HG03196 (cell line): ENCODE data around the gene KCNK2.

Experiments
- ATAC-seq: cut with Tn5 transposase; IDR thresholded peaks from one replicate; pipeline ENCODE4 v1.9.1; 2021; ENCODE audit not compliant: unreplicated experiment

Gene KCNK2, protein sequence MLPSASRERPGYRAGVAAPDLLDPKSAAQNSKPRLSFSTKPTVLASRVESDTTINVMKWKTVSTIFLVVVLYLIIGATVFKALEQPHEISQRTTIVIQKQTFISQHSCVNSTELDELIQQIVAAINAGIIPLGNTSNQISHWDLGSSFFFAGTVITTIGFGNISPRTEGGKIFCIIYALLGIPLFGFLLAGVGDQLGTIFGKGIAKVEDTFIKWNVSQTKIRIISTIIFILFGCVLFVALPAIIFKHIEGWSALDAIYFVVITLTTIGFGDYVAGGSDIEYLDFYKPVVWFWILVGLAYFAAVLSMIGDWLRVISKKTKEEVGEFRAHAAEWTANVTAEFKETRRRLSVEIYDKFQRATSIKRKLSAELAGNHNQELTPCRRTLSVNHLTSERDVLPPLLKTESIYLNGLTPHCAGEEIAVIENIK

DNA sequence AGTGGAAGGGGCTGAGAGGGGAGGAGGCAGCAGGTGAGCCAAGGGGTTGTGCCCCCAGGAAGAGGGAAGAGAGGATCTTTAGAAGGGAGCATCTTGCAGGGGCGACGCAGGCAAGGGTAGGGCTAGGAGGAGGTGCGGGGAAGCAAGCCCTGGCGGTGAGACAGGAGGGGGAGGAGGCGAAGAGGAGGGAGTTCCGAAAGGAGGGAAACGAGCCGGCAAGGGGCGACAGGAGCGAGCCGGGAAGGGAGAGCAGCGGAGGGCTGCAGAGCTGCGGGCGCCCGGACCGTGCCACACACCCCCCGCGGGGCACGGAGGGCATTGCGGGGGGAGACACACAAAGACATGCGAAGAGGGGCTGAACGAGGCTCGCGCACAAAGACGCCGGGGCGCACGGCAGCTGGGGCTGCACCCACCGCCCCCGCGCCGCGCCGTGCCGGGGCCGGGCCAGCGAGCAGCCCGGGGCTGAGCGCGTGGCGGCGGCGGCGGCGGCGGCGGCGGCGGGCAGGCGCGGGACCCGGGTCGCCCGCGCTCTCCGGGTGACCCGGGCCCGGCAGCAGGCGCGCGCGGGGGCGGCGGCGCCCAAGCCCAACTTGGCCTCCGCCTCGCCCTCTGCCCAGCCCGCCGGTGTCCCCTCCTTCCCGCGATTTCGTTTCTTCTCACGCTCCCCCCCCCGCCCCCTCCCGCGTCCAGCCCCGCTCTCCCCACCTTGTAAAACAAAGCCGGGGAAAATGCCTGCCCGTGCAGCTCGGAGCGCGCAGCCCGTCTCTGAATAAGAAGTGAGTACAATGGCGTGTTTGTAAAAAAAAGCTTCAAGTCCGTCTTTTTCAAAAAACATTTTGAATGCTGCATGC is at the start of gene KCNK2:
KCNK2 (plus strand) TSS at position 206 of the 851 bp plus-strand sequence. CDS start 649 bp downstream, outside the sequence.
- no peak for ATAC-seq

DNA sequence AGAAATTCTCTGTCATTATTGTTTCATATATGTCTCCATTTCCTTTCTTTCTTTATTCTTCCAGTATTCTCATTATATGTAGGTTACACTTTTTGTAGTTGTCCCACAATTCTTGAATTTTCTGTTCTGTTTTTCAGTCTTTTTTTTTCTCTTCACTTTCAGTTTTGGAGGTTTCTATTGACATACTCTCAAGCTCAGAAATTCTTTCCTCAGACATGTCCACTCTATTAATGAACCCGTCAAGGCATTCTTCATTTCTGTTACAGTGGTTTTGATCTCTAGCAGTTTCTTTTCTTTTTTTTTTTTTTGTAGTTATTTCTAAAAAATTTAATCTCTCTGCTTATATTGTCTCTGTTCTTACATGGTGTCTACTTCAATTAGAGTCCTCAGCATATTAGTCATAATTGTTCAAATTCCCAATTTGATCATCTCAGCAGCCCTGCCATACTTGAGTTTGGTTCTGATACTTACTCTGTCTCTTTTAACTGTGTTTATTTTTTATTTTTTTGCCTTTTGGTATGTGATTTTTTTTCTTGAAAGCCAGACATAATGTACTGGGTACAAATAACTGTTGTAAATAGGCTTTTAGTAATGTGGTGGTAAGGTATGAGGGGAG is 49.5 kb upstream of the KCNK2 start:
- ATAC-seq = no peak

DNA sequence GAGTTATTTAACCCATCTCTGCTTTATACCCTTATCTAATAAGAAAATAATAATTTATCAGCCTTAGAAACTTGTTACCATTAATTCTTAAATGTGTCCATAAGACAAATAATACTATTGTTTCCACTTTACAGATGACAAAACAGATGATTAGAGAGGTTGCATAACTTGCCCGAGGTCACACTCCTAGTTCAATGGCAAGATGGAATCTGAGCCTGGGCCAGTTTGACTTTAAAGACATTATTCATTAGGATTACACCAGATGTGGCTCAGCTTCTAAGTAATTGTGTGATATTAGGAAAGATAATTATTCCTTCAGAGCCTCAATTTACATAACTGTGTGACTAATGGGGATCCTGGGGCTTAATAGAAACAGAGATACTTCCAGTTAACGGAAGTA is 42.3 kb upstream of the KCNK2 start:
- no peak for ATAC-seq

DNA sequence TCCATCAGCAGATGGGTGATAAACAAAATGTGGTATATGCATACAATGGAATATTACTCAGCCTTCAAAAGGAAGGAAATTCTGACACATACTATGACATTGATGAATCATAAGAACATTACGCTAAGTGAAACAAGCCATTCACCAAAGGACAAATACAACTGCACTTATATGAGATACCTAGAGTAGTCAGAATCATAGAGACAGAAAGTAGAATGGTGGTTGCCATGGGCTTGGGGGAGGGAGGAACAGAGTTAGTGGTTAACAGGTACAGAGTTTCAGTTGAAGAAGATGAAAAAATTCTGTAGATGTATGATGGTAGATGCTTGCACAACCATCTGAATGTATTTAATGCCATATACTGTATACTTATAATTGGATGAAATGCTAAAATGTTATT is 39.1 kb upstream of the KCNK2 start:
- ATAC-seq = no peak

DNA sequence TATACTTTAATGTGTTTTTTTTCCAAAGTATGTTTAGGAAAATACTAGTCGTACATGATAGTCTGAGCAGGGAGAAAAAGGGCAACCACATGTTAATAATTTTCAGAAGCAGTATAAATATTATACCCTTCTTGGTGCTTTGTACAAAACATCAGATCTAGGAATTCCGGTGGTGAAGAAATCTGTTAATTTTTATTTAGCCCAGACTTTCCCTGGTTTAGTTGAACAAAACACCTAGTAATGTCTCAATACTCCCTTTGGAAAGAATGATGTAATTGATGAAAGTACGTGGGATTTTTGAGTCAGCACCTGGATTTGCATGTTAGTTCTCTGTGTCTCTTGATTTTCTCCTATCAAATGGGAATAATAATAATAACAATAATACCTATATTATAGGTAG is 38.4 kb upstream of the KCNK2 start:
- no peak for ATAC-seq

DNA sequence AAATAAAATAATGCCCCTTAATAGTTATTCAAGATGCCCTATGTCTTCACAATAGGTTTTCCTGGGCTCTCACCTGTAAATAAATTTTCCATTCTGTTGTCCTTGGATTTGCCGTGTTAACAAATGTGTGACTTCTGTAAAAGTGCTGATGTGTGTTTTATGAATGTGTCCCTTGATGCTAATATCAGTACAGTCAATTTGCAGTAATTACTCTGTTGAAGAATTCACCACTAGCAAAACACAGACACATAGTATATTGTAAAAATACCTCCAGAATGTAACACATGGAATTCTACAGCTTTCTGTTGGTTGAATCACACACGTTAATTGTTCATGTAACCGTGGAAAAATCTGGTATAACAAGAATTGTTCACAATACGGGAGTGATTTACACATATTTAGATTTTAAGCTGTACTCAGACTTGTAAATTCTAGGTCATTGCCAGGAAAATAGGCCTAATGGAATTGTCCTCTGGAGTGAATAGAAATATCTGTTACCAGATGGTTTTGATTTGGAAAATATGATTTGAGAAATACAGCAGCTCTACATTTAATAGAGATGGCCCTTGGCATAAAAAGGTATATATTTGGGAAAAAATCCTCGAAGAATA is 36.7 kb upstream of the KCNK2 start:
- ATAC-seq = no peak

DNA sequence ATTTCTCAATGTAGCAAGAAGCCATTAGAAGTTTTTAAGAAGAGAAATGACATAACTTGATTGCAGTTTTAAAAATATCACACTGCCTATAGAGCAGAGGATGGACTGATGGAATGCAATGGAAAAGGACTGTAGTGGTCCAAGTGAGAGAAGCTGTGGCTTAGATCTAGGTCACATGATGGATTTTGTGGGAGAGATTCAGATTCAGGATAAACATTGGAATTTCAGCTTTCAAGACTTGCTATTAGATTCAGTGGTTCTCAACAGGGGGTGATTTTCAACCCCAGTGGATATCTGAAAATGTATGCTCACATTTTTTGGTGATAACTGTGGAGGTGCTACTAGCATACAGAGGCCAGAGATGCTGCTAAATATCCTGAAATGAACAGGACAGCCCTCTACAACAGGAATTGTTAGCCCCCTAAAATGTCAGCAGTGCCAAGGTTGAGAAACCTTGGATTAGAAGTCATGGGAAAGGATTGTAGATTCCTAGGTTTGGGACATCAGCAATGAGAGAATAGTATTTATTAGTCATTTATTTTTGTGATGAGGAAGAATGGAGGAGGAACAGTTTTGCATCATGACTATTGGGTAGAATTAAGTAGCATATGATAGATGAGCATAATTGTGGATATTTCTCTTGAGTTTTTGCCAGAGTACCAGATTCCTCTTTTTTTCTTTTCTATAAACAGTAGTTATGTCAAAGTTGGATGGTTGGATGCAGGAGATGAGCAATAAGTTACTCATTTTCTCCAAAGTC is 30.1 kb upstream of the KCNK2 start:
- no peak for ATAC-seq

DNA sequence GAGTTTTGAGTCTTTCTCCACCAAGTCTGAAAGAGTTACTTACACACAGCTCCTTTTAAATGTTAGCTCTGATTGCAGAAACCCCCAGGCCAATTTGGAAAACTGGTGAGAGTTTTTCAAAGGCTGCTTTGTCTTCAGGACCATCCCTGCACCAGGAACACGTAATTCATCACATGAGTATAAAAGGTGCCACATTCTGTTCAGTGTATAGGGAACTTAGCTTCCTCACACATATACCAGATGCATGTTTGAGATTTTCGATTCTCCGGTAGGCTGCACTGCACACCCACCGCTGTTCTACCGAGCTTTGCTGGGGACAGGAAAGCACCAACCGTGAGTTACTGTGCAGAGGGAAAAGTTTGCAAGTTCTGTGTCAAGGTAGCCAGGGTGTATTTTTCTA is 28.3 kb upstream of the KCNK2 start:
- no peak for ATAC-seq

DNA sequence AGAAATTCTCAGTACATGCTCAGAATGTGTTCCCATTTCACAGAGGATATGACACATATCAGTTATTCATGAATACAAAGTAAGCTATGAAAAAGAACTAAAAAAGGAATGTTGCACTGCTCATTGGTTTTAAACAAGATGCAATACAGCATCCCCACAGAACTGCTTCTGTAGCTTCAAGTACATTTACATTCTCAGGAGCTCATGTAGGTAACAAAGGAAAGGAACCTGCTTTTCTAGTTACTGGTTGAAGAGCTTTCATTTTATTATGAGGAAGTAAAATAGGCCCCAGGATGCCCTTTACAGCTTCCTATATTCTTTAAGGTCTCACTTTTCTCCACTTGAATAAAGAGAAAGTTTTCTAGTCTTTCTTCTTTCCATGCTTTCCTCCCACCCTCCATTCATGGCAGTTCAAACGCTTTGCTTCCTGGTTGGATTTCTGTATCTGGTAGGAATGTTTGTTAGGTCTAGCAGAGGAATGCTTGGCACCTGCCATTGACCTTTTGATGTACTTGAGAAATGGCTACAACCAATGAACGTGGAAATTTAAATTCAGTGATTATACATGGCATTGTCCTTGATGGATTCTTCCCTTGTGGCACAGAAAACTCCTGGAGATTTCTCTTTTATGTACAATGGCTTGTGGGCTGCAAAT is 27.1 kb upstream of the KCNK2 start:
- ATAC-seq = no peak

DNA sequence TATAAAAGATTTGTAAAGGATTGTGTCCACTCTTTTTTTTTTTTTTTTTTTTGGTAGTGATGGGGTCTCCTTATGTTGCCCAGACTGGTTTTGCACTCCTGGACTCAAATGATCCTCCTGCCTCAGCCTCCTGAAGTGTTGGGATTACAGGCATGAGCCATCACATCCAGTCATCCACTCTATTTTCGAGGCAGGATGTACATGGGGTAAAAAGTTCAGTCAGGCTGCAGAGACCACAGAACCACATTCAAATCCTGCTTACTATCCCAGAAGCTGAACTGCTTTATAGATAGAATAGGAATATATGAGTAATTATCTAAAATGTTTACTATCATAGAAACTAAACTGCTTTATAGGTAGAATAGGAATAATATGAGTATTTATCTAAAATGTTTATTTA is 26.0 kb upstream of the KCNK2 start:
- no peak for ATAC-seq

DNA sequence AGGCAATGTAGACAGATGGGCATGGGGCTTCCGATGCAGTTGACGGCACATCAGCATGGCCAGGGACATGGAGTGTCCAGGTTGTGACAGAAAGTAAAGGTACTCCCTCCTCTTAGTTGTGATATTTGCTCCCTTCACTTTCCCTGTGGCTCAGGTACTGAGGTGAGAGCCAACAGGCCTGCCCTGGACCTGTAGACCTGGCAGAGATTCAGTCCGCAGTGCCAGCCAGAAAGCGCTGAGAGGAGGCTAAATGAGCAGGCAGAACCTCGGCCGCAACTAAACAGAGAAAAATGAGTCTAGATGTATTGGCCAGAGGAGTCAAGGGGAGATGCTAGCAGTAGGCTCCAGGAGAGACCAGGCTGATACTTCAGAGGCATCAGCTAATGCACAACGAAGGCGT is 22.6 kb upstream of the KCNK2 start:
- no peak for ATAC-seq

DNA sequence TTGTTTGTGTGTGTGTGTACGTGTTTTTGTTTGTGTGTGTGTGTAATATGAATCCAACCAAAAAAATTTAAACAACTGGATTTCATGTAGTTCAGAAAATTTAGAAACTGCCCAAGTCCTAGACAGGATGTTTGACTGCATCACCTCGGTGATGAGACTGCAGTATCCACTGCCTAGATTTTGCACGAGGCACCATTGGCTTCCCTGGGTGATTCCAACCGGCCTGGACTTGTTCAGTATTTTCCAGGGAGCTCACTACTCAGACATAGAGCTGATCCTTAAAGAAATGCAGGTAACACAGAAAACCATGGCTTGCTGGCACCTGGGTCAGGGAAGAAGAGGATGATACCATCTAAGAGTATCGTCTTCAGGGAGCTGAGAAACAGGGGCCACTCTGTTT is 18.2 kb upstream of the KCNK2 start:
- no peak for ATAC-seq

DNA sequence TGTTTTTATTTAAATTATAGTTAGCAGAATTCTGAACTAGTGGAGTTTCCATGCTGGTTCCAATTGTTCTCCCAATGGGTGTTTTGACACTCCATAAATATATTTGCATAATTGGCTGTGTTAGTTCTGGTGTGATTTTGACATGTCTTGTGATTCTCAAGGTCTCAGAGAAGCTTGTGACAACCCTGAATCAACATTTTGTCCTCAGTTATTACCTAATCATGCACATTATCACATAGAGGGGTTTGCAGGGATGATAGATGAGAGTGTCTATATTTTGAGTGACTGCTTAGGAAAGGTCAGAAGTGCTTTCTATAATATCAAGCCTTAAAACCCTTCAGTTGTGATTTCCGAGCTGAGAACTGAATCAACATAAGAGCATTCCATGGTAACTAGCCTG is 11.5 kb upstream of the KCNK2 start:
- no peak for ATAC-seq

DNA sequence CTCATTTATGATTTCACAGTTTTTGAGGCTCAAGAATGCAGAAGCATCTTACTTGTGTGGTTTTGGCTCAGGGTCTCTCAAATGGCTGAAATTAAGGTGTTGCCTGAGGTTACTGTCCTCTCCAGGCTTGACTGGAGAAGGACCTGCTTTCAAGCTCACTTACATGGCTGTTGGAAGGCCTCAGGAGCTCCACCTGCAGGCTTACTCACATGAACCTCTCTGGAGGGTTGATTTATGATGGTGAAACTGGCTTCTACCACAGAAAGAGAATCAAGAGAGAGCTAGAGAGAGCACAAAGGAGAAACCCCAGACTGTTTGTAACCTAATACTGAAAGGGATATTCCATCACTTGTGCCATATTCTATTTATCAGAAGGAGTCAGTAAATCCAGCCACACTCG is 6.2 kb upstream of the KCNK2 start:
- no peak for ATAC-seq

DNA sequence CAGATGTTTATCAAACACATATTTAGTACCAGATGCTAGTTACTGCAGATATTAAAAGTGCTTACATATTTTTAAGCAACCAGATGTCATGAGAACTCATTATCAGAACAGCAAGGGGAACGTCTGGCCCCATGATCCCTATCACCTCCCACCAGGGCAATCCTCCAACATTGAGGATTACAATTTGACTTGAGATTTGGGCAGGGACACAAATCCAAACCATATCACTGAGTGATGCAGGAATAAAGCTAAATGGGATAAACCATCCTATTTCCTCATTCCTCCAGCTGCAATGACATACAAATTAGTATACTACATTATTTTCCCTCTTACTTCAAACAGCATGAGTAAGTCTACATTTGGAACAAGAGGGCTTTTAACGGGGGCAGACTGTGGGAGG is 3.1 kb upstream of the KCNK2 start:
- ATAC-seq = no peak

DNA sequence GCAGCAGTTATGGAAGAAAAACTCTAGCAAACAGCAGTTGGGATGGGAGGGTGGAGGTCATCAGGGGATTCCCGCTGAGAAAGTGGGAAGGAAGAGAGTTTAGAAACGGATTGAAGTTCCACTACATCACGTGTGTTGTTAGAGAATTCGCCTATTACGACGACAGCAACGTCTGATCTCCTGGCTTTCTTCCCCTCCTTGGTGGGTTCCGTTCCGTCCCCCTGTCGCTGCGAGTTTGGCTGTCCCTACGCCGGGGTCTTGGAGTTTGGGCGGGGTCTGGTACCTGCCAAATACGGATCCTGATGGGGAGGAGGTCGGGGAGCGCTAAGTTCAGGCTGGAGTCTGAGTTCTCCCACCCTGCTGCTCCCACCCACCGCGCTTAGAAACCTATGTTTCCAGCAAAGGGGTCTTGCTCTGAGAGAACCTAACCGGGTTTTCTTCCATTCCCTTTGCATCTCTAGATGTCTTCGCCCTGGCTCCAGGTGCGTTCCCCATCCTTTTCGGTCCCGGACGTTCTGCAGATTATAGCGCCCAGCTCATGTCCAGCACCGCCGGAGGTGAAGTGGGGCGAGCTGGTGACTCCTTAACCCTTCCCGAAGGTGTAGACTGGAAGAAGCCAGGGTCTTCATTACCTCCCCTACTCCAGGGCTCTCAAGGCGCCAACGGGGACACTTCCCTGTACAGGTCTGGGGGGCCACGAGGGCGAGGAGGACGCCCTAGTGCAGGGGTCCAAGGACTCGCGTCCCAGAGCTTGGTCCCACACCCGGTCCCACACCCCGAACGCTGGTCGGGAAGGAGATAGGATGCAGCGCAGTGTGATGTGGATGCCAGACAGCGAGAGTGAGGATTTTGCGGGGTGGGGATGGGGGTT is 641 bp upstream of the KCNK2 start:
- ATAC-seq = no peak

DNA sequence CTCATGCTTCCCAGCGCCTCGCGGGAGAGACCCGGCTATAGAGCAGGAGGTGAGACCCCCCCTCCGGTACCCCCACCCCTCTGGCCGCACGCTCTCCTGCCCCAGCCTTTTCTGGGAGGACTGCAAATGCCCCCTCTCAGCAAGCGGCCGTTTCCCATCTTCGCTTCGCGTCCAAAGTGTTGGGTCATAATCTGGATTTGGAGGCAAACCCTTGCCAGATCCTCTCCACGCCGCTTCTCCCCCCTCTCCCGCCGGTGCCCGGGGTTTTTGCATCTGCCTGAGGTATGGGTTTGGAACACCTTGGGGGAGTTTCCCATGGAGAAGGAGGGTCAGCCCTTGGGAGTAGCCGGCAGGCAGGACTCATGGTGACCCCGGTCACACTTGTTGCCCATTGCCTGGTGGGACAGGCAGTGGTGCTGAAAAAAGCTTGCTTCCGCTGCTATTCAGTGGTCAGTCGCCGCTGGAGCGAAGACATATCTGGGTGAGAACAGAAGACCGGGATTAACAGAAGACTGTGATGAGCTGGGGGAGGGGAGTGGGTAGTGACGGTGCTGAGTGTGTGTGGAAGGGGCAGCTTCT is 935 bp downstream of the KCNK2 start:
- no peak for ATAC-seq

DNA sequence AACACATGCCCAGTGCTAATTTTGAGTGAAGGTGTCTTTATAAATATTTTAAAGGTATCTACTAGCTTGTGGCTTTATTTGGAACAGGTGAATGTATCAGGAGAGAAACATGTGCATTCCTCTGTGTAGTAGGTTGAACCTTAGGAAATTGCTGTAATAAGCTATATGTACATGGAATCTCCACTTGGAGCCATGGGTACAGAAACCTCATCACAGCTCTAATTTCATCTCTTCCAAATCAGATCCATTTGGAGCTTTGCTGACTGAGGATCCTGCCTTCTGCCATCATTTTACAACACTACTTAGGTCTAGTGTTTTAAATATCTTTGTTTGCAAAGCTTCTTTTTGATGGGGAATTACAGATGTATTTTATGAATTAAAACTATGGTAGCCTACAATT is 2.1 kb downstream of the KCNK2 start:
- no peak for ATAC-seq

DNA sequence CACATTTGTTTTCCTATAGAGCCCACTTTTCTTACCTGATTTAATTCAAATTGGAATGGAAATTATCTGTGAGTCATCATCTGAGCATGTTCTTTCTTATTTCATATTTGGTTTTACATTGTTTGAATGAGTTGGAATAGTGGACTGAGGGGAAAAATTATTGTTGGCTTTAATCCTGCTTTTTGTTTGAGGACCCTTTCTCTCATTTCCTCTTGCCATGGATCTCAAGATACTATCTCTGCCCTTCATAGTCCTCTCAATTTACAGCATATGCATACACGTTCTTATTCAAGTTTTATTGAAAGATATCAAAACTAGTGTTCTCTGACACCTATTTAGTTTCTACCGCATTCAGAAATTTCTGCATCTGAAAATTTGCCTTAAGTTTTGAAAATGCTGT is 5.1 kb downstream of the KCNK2 start:
- no peak for ATAC-seq
